CD4-positive, alpha-beta T cell treated with Interferon alpha-2 for 1 hour (primary cell): ENCODE data around the gene DNAJC12.
"Not testable (repeated sequence)": the region's sequence is repeated elsewhere in the genome, so short reads cannot be mapped to it uniquely, and the experiment has no call there.

Experiments
- DNase-seq, 2 donors: peaks; one replicate each; pipeline ENCODE4 v3.0.0-alpha.2; 2020 to 2022

DNAJC12 gene

GRCh38 chr10:67790534-67791408 lies 47.2 kb downstream of the DNAJC12 start:
- no peak for DNase-seq

GRCh38 chr10:67789769-67790168 lies 48.2 kb downstream of the DNAJC12 start:
- no peak for DNase-seq

DNA sequence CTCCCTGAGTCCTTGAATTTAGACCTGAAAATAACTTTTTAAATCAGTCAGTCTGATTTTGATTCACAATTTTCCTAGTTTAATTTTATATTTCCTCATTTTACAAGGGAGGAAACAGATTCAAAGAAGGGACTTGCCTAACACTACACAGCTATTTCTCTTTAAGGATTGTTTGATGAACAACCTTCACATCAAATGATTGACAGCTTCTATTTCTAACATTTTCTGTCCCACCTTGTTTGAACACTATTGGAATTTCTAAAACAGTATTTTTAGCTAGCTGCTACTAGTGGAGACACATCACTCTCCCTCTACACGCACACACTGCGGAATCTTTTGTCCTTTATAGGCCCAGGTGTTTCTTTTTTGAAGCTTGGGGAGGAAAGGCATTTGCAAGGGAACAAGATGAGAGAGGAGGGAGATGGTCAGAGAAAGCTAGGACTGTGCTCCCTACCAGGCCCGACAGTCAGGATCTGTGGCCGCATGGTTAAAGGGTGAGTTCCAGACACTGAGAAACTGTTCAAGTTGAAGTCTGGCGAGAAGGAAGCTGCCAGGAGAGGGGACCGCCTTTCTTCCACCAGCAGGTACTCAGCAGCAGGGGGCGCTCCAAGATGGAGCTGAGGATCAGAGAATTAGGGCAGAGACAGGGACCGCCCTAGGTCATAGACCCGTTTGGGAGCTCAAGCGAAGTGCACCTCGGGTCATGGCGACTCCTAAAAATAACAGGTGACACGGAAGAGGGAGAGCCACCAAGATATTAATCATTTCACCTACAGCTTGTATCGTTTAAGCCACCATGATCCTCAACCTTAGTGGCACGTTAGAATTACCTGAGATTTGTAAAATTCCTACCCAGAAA lies 49.7 kb downstream of the DNAJC12 start:
- DNase-seq: peak; percentile 55 to 74

DNA sequence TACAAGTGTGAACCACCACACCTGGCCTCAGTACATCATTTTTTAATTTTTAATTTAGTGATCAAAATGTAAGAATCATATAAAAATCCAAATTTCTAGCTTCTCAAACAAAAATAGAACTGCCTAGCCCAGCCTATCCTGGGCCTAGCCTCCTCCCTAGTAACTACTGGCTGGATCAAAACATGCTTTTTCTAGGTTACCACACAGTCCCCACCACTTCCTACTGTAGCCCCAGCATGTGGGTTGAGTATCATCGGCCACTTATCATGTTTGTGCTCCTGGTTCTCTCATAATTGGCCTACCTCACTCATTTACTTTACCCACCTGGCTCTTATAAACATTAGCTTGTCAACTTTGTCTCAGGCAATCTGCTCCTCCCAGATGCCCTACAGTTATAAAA lies 52.9 kb downstream of the DNAJC12 start:
- peak in 1 of 2 donors; percentile 28 for DNase-seq

GRCh38 chr10:67784474-67784873 lies 53.5 kb downstream of the DNAJC12 start:
- DNase-seq: no peak

DNA sequence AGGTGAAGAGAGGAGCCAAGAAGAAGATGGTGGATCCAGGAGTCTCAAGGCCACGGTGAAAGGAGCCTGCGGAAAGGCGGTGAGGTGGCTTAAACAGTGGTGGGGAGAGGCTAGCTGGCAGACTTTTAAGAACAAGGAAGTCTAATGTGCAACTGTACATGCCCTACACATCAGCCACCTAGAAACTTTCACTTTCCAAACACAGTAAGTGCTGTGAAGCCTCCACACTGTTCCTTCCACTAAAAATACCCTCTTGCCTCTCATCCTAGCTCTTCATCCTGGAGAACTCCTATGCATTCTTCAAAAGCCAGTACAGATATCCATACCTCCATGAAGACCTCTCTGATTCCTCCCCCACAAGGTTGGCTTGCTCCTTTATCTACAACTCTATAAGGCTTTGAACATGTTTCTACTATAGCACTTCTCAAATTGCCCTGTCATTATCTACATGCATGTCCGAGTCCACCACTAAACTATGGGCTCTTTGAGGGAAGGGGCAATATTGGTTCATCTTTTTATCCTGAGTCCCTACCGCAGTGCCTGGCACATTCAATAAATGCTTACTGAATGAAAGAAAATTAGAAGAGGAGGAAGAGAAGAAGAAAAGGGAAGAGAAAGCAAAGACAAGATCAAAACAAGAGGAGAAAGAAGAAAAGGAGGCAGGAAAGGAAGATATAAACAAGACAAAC lies 54.2 kb downstream of the DNAJC12 start:
- no peak for DNase-seq

DNA sequence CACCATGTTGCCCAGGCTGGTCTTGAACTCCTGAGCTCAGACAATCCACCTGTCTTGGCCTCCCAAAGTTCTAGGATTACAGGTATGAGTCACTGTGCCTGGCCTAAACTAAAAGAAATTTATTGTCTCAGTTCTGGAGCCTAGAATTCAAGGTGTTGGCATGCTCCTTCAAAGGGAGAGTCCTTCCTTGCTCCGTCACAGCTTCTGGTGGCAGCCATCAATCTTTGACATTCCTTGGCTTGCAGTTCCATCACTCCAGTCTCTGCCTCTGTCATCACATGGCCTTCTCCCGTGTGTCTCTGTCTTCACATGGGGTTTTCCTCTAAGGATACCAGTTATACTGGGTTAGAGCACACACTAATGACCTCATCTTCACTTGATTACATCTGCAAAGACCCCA lies 55.5 kb downstream of the DNAJC12 start:
- DNase-seq: no peak

DNA sequence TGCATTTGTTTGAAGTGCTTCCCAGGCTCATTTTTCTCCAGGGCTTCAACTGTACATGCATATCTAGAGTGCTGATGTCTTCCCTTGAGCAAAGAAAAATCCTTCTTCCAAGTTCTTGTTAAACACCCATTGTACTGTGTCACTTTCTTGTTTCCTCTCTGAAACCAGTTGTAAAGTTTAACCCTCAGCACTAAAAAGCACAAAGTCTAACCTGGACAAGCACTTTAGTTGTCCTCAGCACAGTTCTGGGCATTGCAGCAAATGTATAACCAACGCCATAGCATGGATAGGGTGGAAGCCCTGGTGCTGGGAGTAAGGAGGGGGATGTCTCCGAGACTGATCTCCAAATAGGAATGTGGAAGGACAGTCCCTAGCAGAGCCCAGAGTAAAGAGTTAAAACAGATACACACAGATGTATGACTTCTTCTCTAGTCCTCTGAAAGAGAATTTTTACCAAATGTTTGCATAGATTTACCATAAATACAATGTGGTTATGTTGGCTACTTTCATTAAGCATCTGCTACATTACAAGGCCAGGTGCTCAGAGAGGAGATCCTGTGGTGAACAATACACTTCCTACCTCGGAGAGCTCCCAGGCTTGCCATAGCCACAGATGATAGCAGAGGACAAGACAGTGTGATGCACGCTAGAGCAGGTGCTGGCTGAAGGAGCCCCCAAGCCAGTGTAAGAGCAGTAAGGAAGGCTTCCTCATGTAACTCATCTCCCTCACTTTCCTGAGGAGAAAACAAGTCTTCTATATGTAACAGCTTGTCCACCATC lies 57.0 kb downstream of the DNAJC12 start:
- DNase-seq: no peak

DNA sequence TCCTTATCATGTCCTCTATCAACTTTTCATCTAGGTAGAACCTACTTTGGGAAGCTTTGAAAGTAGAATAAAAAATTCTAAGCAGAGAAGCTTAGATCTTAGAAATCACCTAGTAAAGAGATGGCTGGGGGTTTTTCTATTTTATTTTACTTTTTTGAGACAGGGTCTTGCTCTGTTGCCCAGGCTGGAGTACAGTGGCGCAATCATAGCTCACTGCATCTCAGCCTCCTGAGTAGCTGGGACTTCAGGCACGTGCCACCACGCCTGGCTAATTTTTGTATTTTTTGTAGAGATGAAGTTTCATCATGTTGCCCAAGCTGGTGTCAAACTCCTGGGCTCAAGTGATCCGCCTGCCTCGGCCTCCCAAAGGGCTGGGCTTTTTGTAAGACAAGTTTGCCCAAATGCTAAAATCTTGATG lies 57.8 kb downstream of the DNAJC12 start:
- not testable (repeated sequence) for DNase-seq

- peak; percentile 79 to 85 for DNase-seq
These were observed 58.4 kb downstream of the DNAJC12 start for GRCh38 chr10:67779465-67780203.

DNA sequence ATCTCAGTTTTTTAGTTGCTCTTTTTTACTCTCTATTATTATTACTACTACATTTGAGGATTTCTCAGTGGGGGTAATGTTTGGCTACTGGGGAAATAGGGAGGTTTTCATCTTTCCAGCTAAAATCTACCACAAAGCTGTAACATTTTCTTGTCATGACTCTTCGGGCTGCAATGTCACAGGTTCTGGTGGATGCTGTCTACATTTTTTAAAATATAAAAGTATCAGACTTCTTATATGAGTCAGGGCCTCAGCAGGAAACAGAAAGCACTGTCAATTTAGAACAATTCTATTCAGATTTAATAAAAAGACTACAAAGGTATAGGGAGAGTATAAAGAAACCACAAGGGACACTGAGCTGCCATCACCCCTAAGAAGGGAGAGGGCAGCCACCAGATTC lies 61.6 kb downstream of the DNAJC12 start:
- DNase-seq: no peak

GRCh38 chr10:67775279-67775678 lies 62.7 kb downstream of the DNAJC12 start:
- DNase-seq: no peak

GRCh38 chr10:67772894-67773511 lies 65.0 kb downstream of the DNAJC12 start:
- no peak for DNase-seq

GRCh38 chr10:67772151-67772550 lies 65.8 kb downstream of the DNAJC12 start:
- no peak for DNase-seq

GRCh38 chr10:67771200-67771599 lies 66.8 kb downstream of the DNAJC12 start:
- DNase-seq: no peak

GRCh38 chr10:67770537-67770936 lies 67.5 kb downstream of the DNAJC12 start:
- DNase-seq: no peak

- no peak for DNase-seq
These were observed 70.7 kb downstream of the DNAJC12 start for GRCh38 chr10:67767244-67767643.

DNA sequence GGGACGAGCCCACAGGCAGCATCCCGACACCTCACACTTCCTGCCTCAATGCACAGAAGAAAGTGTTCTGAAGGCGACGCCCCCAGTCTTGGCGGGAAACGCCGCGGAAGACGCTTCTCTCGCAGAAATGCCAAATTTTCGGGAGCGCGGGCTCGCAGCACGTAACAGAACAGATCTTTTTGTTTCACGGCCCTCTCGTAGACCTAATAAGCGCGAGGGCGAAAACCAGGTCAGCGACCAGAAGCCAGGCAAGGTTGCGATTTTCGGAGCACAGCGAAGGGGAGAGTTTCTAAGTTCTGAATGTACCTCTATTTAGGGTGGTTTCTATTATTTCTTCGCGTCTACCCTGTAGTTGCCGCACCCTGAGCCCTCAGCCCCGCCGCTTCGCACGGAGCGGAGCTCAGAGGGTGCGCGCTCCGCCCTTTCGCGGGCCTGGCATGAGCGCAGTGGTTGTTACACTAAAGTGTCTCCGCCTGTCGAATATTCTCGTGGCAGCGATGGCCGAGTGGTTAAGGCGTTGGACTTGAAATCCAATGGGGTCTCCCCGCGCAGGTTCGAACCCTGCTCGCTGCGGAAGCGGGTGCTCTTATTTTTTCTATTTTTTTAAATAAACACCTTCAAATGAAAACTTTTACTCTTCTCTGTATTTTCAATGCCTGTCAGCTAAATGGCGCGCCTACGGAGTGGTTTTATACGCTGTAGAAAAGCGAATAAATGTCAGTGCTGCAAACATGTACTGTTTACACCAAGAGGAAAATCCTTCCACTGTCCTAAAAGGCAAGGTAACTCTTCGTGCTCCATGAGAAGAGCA lies 73.8 kb downstream of the DNAJC12 start:
- peak; percentile 96 to 98 for DNase-seq

- peak; percentile 82 to 86 for DNase-seq
These were observed 74.4 kb downstream of the DNAJC12 start for GRCh38 chr10:67763499-67764011.

DNA sequence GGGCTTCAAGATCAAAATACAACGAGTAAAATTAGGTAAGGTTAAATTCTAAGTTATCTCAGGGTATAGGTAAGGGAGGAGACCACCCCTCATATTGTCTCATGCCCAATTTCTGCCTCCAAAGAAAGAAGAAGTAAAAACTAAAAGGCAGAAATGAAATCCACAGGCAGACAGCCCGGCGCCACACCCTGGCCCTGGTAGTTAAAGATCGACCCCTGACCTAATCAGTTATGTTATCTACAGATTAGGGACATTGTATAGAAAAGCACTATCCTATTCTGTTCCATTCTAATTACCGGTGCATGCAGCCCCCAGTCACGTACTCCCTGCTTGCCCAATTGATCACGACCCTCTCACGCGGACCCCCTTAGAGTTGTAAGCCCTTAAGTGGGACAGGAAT lies 75.4 kb downstream of the DNAJC12 start:
- DNase-seq: not testable (repeated sequence)
